Kidney (tissue), 14 donors: Measurements from ENCODE around the gene BST1. TPM values are rescaled to one million over a fixed set of nuclear protein-coding genes. Genes with fewer than 3 reads are reported as not detected.

Source experiments
- DNase-seq, 5 donors: peaks; one replicate each; pipeline ENCODE4 v3.0.0-alpha.2; 2013 to 2020
- FAIRE-seq: peaks from 2 replicates; lab custom pipeline; 2012; peaks lifted over from hg19 to GRCh38; lab: Jason Lieb, UNC
- H3K27ac ChIP-seq, 2 donors: one replicate each; pipeline ENCODE4 v1.7.0; 2013; ENCODE audit warnings: low read depth in 2 of 2, low read length in 2 of 2, inconsistent platforms in 1 of 2
- H3K27me3 ChIP-seq: one replicate; pipeline ENCODE4 v1.7.1; 2013; ENCODE audit warnings: low read length, inconsistent platforms; ENCODE audit not compliant: control insufficient read depth, insufficient read depth
- H3K36me3 ChIP-seq, 3 donors: one replicate each; pipeline versions ENCODE4 v1.7.0 to v1.7.1; 2013; ENCODE audit warnings: low read length in 3 of 3, control low read depth in 1 of 3, inconsistent platforms in 1 of 3; ENCODE audit not compliant: insufficient read depth in 3 of 3, control insufficient read depth in 2 of 3
- H3K4me1 ChIP-seq, 3 donors: one replicate each; pipeline versions ENCODE4 v1.7.0 to v1.7.1; 2013; ENCODE audit warnings: low read length in 3 of 3, inconsistent platforms in 1 of 3, low read depth in 1 of 3; ENCODE audit not compliant: control insufficient read depth in 2 of 3, insufficient read depth in 2 of 3
- H3K4me3 ChIP-seq, 3 donors: one replicate each; pipeline versions ENCODE4 v1.7.0 to v1.8.1; 2013; ENCODE audit warnings: low read length in 3 of 3, control low read depth in 1 of 3, inconsistent platforms in 1 of 3
- H3K9ac ChIP-seq, 3 donors: one replicate each; pipeline versions ENCODE4 v1.7.0 to v1.7.1; 2013; ENCODE audit warnings: low read length in 3 of 3, control low read depth in 1 of 3, inconsistent platforms in 1 of 3
- H3K9me3 ChIP-seq, 3 donors: one replicate each; pipeline versions ENCODE4 v1.7.0 to v1.7.1; 2013; ENCODE audit warnings: low read length in 3 of 3, control low read depth in 1 of 3, inconsistent platforms in 1 of 3; ENCODE audit not compliant: control insufficient read depth in 2 of 3, insufficient read depth in 1 of 3
- intact Hi-C: fragments of 100-400 bp; cut with DNase I; formaldehyde crosslinking; loops from one replicate; pipeline ENCODE4 v1.11.1; 2022
- polyA plus RNA-seq: library from polyadenylated mRNA; stranded (reverse); fragments of 350-450 nt; fragmentation: Illumina TruSeq; extraction: RNeasy Lipid Tissue Mini Kit (QIAGEN cat#74804); gene quantifications from one replicate; pipeline ENCODE4 v1.2.3, GENCODE V29; 2014; ENCODE audit warnings: low read depth, low replicate concordance; ENCODE audit not compliant: insufficient read depth
- total RNA-seq: library from RNA; stranded (reverse); fragmentation: NEBNext Ultra II Directional; extraction: Animal tissue kit (Norgen Biotek cat#: 25700); gene quantifications from one replicate; pipeline ENCODE4 v1.2.1, GENCODE V29; 2021
- TF ChIP-seq, protein P1 (sequence below): IDR thresholded peaks from 3 replicates; pipeline ENCODE4 v1.5.1; 2012; ENCODE audit warnings: mild to moderate bottlenecking, moderate library complexity, borderline replicate concordance; ENCODE audit not compliant: insufficient read depth; ENCODE audit errors: extremely low read depth
- donor health status: control.
- donor health status: control.
- donor health status: control.
- donor health status: control.
- donor health status: control.
- donor health status: DM: yes; HTN: yes; CAD: no.
- donor health status: Normal renal cell carcinoma (clear cell type).

The BST1 gene
- total and polyA plus RNA-seq, 2 donors from 2014 or later = 5.3 to 19.0 TPM

DNA sequence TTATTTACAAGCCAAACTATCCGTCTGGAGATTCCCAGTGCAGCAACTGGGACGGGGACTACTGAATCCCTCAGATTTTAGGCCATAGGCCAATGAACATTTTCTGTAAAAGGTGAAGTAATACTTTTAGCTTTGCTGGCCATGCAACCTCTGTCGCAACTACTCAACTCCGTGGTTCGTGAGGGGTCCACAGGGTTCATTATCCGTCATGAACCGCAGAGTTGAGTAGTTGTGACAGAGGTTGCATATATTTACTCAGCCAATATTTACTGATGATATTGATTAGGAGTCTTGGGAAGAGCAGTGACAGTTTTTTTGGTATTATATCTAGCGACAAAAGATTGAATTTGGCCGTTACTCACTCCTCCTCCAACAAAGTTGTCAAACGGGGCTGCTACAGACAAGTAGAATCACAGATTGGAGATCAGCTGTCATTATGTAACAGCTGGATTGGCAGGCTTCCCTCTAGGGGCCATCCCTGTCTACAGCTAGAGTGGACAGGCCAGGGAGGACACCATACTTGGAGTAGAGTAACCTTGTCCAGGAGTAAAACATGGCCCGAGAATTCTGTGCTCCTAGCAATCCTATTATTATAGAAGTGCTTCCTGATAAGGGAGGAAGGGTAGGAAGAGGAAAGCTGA lies 38.0 kb downstream of the BST1 start:
- DNase-seq = no peak
- no peak for FAIRE-seq
- Histone ChIP-seq H3K9ac (no peak overlapping the region), H3K4me3 (no peak overlapping the region), H3K36me3 (no peaks in the 10 kb centered on the region), H3K4me1 (no peaks in the 10 kb centered on the region), H3K27ac (no peak overlapping the region), H3K27me3 (no peaks in the 10 kb centered on the region), H3K9me3 (peaks cover 0 to 10% (median 0%) of the 10 kb centered on the region in 3 donors)
- intact Hi-C loops = no loop called here
- TF ChIP-seq, protein P1, sequence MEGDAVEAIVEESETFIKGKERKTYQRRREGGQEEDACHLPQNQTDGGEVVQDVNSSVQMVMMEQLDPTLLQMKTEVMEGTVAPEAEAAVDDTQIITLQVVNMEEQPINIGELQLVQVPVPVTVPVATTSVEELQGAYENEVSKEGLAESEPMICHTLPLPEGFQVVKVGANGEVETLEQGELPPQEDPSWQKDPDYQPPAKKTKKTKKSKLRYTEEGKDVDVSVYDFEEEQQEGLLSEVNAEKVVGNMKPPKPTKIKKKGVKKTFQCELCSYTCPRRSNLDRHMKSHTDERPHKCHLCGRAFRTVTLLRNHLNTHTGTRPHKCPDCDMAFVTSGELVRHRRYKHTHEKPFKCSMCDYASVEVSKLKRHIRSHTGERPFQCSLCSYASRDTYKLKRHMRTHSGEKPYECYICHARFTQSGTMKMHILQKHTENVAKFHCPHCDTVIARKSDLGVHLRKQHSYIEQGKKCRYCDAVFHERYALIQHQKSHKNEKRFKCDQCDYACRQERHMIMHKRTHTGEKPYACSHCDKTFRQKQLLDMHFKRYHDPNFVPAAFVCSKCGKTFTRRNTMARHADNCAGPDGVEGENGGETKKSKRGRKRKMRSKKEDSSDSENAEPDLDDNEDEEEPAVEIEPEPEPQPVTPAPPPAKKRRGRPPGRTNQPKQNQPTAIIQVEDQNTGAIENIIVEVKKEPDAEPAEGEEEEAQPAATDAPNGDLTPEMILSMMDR = no peak

DNA sequence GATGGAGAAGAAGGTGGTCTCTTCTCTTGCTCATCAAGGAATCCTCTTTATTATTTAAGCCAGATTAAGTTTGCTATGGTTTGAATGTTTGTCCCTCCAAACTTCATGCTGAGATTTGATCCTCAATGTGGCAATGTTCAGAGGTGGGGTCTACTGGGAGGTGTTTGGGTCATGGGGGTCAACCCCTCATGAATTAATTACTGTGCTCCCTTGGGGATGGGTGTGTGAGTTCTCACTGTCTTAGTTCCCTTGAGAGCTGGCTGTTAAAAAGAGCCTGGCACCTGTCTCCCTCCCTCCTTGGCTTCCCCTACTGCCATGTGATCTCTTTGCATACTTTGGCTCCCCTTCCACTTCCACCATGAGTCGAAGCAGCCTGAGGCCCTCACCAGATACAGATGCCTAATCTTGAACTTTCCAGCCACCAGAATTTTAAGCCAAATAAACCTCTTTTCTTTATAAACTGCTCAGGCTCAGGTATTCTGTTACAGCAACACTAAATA lies 39.3 kb downstream of the BST1 start:
- Histone ChIP-seq H3K9me3 (peaks cover 0 to 10% (median 0%) of the 10 kb centered on the region in 3 donors), H3K9ac (no peak overlapping the region), H3K4me1 (no peaks in the 10 kb centered on the region), H3K27me3 (no peaks in the 10 kb centered on the region), H3K4me3 (no peak overlapping the region), H3K36me3 (no peaks in the 10 kb centered on the region), H3K27ac (no peak overlapping the region)
- intact Hi-C loops = no loop called here
- no peak for DNase-seq
- no peak for FAIRE-seq
- TF ChIP-seq, protein P1 = no peak

DNA sequence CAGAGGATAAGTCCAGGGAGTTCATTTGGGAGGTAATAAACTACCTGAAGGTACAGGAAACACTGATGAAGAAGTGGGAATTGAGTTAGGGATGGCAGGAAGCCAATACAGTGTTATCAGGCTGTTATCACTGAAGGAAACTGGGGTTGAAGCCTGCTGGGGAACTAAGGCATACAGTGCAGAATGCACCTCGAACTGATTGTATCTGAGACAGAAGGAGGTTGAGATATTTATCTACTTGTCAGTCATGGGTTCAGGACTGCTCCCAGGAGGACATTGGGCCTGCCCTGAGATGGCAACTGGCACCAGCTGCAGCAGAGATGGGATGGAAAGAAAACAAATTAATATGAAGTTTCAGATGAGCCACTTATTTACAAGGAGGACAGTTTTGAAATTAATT lies 39.8 kb downstream of the BST1 start:
- no peak overlapping the region for H3K4me3 ChIP-seq
- no peak for FAIRE-seq
- peaks cover 0 to 10% (median 0%) of the 10 kb centered on the region in 3 donors for H3K9me3 ChIP-seq
- no peaks in the 10 kb centered on the region for H3K4me1 ChIP-seq
- no peaks in the 10 kb centered on the region for H3K36me3 ChIP-seq
- H3K27me3 ChIP-seq = no peaks in the 10 kb centered on the region
- no peak overlapping the region for H3K27ac ChIP-seq
- no peak overlapping the region for H3K9ac ChIP-seq
- TF ChIP-seq, protein P1 = no peak
- intact Hi-C loops = no loop called here
- no peak for DNase-seq
